Measurements from ENCODE around the gene ABCC4. TPM values are rescaled to one million over a fixed set of nuclear protein-coding genes. Genes with fewer than 3 reads are reported as not detected.
"Not testable (repeated sequence)": the region's sequence is repeated elsewhere in the genome, so short reads cannot be mapped to it uniquely, and the experiment has no call there.

The ABCC4 gene
- total and polyA plus RNA-seq, 2 experiments from 2014 or later = 4.3 to 12.2 TPM

DNA sequence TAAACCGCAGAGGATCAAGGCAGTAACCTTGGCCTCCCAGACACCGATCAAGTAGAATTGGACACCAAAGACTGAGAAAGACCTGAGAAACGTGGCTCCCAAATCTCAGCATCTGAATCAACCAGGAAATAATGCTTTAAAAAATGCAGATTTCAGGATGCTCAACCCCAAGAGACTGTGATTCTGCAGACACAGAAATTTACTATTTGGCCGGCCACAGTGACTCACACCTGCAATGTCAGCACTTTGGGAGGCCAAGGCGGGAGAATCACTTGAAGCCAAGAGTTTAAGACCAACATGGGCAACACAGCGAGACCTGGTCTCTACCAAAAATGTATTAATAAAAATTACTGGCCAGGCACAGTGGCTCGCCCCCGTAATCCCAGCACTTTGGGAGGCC is 6.2 kb downstream of the ABCC4 start (continued):
- TF ChIP-seq, protein P1, sequence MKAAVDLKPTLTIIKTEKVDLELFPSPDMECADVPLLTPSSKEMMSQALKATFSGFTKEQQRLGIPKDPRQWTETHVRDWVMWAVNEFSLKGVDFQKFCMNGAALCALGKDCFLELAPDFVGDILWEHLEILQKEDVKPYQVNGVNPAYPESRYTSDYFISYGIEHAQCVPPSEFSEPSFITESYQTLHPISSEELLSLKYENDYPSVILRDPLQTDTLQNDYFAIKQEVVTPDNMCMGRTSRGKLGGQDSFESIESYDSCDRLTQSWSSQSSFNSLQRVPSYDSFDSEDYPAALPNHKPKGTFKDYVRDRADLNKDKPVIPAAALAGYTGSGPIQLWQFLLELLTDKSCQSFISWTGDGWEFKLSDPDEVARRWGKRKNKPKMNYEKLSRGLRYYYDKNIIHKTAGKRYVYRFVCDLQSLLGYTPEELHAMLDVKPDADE (IDR thresholded peaks at IDR 0.05) = no peak
- TF ChIP-seq, protein P2, sequence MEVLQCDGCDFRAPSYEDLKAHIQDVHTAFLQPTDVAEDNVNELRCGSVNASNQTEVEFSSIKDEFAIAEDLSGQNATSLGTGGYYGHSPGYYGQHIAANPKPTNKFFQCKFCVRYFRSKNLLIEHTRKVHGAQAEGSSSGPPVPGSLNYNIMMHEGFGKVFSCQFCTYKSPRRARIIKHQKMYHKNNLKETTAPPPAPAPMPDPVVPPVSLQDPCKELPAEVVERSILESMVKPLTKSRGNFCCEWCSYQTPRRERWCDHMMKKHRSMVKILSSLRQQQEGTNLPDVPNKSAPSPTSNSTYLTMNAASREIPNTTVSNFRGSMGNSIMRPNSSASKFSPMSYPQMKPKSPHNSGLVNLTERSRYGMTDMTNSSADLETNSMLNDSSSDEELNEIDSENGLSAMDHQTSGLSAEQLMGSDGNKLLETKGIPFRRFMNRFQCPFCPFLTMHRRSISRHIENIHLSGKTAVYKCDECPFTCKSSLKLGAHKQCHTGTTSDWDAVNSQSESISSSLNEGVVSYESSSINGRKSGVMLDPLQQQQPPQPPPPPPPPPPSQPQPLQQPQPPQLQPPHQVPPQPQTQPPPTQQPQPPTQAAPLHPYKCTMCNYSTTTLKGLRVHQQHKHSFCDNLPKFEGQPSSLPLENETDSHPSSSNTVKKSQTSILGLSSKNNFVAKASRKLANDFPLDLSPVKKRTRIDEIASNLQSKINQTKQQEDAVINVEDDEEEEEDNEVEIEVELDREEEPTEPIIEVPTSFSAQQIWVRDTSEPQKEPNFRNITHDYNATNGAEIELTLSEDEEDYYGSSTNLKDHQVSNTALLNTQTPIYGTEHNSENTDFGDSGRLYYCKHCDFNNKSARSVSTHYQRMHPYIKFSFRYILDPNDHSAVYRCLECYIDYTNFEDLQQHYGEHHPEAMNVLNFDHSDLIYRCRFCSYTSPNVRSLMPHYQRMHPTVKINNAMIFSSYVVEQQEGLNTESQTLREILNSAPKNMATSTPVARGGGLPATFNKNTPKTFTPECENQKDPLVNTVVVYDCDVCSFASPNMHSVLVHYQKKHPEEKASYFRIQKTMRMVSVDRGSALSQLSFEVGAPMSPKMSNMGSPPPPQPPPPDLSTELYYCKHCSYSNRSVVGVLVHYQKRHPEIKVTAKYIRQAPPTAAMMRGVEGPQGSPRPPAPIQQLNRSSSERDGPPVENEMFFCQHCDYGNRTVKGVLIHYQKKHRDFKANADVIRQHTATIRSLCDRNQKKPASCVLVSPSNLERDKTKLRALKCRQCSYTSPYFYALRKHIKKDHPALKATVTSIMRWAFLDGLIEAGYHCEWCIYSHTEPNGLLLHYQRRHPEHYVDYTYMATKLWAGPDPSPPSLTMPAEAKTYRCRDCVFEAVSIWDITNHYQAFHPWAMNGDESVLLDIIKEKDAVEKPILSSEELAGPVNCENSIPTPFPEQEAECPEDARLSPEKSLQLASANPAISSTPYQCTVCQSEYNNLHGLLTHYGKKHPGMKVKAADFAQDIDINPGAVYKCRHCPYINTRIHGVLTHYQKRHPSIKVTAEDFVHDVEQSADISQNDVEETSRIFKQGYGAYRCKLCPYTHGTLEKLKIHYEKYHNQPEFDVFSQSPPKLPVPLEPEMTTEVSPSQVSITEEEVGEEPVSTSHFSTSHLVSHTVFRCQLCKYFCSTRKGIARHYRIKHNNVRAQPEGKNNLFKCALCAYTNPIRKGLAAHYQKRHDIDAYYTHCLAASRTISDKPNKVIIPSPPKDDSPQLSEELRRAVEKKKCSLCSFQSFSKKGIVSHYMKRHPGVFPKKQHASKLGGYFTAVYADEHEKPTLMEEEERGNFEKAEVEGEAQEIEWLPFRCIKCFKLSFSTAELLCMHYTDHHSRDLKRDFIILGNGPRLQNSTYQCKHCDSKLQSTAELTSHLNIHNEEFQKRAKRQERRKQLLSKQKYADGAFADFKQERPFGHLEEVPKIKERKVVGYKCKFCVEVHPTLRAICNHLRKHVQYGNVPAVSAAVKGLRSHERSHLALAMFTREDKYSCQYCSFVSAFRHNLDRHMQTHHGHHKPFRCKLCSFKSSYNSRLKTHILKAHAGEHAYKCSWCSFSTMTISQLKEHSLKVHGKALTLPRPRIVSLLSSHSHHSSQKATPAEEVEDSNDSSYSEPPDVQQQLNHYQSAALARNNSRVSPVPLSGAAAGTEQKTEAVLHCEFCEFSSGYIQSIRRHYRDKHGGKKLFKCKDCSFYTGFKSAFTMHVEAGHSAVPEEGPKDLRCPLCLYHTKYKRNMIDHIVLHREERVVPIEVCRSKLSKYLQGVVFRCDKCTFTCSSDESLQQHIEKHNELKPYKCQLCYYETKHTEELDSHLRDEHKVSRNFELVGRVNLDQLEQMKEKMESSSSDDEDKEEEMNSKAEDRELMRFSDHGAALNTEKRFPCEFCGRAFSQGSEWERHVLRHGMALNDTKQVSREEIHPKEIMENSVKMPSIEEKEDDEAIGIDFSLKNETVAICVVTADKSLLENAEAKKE (CRISPR knock-in tag; IDR thresholded peaks at IDR 0.05) = no peak

DNA sequence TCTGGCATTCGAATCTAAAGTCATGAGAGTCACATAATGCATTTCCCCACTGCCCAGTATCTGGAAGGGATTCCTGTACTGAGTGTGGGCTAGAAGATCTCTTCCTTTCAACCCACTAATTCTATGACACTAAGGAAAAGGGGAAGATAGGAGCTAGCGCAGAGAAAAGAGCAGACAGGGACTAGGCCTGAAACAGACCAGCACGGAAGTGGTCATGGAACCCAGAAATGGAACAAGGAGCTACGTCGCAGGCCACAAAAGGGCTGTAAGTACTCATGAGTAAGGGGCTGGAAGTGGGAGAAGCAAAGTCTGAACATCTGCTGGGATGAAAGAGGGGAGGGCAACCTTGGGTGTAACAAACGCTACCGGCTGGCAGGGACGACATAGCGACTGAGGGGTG is 8.6 kb downstream of the ABCC4 start:
- Mint-ChIP-seq H3K36me3 (ENCODE audit: low read depth) (peaks cover 2% of the 10 kb centered on the region; the same call in 1 of the 3 replicates), H3K4me1 (no peaks in the 10 kb centered on the region), H3K27me3 (ENCODE audit: insufficient read depth, low read depth, poor library complexity) (peaks cover 3% of the 10 kb centered on the region), H3K9me3 (no peaks in the 10 kb centered on the region; the same call in 2 of the 3 replicates), H3K27ac (no peak overlapping the region), H3K4me3 (no peak overlapping the region)
- Histone ChIP-seq H3K9me2 (ENCODE audit: insufficient read depth) (no peaks in the 10 kb centered on the region), H3K4me1 (ENCODE audit: insufficient read depth) (no peaks in the 10 kb centered on the region), H3K27ac (ENCODE audit: low read depth) (no peak overlapping the region), H3K36me3 (ENCODE audit: insufficient read depth) (no peaks in the 10 kb centered on the region), H3K27me3 (ENCODE audit: insufficient read depth) (no peaks in the 10 kb centered on the region), H3K4me2 (no peak overlapping the region), H4K20me1 (replicated peaks; ENCODE audit: insufficient read depth) (no peaks in the 10 kb centered on the region; the same call in 1 of the 2 replicates), H3K79me2 (replicated peaks; ENCODE audit: insufficient read depth) (peaks cover 4% of the 10 kb centered on the region; the same call in 1 of the 2 replicates), H2AFZ (no peak overlapping the region), H3K4me3 (no peak overlapping the region), H3F3A (replicated peaks; ENCODE audit: low read depth) (no peaks in the 10 kb centered on the region)
- no peak for ATAC-seq
- TF ChIP-seq, protein P3, sequence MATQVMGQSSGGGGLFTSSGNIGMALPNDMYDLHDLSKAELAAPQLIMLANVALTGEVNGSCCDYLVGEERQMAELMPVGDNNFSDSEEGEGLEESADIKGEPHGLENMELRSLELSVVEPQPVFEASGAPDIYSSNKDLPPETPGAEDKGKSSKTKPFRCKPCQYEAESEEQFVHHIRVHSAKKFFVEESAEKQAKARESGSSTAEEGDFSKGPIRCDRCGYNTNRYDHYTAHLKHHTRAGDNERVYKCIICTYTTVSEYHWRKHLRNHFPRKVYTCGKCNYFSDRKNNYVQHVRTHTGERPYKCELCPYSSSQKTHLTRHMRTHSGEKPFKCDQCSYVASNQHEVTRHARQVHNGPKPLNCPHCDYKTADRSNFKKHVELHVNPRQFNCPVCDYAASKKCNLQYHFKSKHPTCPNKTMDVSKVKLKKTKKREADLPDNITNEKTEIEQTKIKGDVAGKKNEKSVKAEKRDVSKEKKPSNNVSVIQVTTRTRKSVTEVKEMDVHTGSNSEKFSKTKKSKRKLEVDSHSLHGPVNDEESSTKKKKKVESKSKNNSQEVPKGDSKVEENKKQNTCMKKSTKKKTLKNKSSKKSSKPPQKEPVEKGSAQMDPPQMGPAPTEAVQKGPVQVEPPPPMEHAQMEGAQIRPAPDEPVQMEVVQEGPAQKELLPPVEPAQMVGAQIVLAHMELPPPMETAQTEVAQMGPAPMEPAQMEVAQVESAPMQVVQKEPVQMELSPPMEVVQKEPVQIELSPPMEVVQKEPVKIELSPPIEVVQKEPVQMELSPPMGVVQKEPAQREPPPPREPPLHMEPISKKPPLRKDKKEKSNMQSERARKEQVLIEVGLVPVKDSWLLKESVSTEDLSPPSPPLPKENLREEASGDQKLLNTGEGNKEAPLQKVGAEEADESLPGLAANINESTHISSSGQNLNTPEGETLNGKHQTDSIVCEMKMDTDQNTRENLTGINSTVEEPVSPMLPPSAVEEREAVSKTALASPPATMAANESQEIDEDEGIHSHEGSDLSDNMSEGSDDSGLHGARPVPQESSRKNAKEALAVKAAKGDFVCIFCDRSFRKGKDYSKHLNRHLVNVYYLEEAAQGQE (IDR thresholded peaks at IDR 0.05; ENCODE audit: unreplicated experiment) = no peak
- DNase-seq (ENCODE audit: low spot score) = no peak

DNA sequence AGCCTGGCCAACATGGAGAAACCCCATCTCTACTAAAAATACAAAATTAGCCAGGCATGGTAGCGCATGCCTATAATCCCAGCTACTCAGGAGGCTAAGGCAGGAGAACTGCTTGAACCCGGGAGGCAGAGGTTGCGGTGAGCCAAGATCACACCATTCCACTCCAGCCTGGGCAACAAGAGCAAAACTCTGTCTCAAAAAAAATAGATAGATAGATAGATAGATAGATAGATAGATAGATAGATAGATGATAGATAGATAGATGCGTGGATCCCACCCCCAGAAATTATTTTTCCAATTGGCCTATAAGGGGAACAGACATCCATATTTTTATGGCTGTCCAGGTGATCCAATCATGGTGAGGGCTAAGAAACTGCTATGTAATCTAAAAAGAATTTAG is 11.3 kb downstream of the ABCC4 start:
- not testable (repeated sequence) for H3K4me3 Mint-ChIP-seq; H3K36me3 ChIP-seq (ENCODE audit: insufficient read depth); H3K9me3 Mint-ChIP-seq; H3K27me3 Mint-ChIP-seq (ENCODE audit: insufficient read depth, low read depth, poor library complexity); H3K27ac ChIP-seq (ENCODE audit: low read depth); H4K20me1 ChIP-seq (replicated peaks; ENCODE audit: insufficient read depth); H3K9me2 ChIP-seq (ENCODE audit: insufficient read depth); H3K27ac Mint-ChIP-seq; H3K36me3 Mint-ChIP-seq (ENCODE audit: low read depth); ATAC-seq; H3K79me2 ChIP-seq (replicated peaks; ENCODE audit: insufficient read depth); H3K27me3 ChIP-seq (ENCODE audit: insufficient read depth); H3F3A ChIP-seq (replicated peaks; ENCODE audit: low read depth); H2AFZ ChIP-seq; H3K4me2 ChIP-seq; H3K4me1 ChIP-seq (ENCODE audit: insufficient read depth); H3K4me1 Mint-ChIP-seq; DNase-seq (ENCODE audit: low spot score); H3K4me3 ChIP-seq
